Omental fat pad (tissue), 4 donors: Measurements from ENCODE around the gene RPS14. TPM values are rescaled to one million over a fixed set of nuclear protein-coding genes. Genes with fewer than 3 reads are reported as not detected.

Experiments
- ATAC-seq: fragments of 150-250 bp; one replicate; pipeline ENCODE4 v1.9.1; 2016; ENCODE audit warnings: mild to moderate bottlenecking, moderate library complexity; ENCODE audit not compliant: low FRiP score
- DNase-seq: peaks from one replicate; pipeline ENCODE4 v3.0.0-alpha.2; 2019; ENCODE audit warnings: low spot score
- CTCF ChIP-seq, 3 donors: fragments of 450-650 bp; IDR thresholded peaks; one replicate each; pipeline ENCODE4 v1.5.1; 2016 to 2017; ENCODE audit warnings: antibody characterized with exemption in 3 of 3, mild to moderate bottlenecking in 3 of 3, moderate library complexity in 2 of 3
- total RNA-seq, 4 donors: library from RNA; depleted of rRNA; stranded (reverse); fragments of >200 nt; gene quantifications; one replicate each; pipeline ENCODE4 v1.1.0, GENCODE V29; 2016

Gene RPS14
- total RNA-seq, 4 donors from 2014 or later = 2,241 to 3,327 (median 3,027) TPM

GRCh38 chr5:150488519-150489359, 39.2 kb upstream of the RPS14 start:
- no peak for ATAC-seq
- no peak for TF ChIP-seq CTCF (IDR thresholded peaks at IDR 0.05)
- DNase-seq = no peak

DNA sequence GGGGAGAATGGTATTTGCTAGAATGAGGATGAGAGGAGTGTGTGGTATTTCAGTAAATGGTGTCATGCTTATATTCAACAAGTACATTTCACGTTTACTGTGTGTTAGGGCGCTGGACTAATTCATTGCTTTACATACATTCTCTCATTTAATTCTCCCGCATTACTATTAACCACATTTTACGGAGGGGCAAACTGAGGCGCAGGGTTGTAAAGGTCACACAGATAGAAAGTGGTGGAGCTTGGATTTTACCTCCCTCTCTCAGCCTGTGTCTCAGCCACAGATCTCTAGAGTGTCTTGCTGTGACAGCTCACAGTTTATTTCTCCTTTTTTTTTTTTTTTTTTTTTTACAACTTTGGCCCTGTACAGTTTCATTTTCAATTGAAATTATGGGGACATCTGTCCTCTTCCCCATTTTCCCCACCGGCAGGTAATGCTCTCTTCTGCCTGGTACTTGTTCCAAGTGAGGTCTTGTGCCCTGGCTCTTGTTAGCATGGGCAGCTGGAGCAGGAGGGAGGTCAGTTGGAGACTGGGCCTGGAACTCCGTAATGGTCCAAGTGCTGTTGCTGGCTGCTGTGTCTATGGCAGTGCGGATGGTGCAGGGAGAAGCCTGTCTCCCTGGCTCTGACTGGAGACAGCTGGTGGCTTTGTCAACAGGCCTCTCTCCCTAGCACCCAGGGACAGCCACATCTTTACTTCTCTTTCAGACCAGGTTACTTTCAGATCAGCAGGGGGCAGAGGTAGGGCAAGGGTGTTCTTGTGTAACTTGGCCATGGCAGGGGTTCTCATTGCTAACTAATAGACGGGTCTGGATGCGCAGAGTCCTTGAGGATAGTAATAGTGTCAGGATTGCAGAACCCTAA, 37.9 kb upstream of the RPS14 start:
- ATAC-seq (no peak), DNase-seq (no peak)
- TF ChIP-seq CTCF (IDR thresholded peaks at IDR 0.05) = no peak

DNA sequence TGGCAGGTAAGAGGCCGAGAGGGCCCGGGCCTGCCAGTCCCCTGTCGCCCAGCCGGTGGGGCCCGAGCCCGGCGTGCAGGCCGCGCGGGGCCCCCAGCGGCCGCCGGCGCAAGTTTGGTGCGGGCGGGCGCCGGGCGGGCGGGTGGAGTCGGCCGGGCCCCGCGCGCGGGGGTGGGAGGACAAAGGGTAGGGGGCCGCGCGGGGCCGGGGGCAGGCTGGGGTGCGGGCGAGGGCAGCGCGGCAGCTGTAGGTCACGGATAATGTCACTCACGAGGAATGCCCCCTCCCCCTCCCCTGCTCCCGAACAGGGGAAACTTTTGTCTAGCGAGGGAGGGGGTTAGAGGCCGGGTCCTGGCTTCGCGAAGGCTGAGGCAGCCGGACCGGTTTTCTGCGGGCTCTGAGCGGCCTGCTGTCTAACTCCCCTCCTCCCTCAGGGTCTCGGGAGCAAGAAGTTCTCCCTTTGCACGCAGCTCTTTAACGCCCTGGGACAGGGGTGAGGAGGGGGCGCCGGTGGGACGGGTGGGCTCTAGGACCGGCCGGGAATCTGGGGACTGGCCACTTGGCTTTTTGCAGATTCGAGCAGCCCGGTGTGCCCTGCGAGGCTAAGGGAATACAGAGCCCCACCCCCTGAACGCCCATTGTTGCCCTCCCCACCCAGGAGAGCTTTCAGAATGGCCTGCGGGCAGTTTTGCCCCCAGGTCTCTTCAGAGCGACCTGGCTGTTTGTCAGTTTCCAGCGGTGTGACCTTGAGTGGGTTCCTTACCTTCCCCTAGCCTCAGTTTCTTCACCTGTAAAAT, 37.1 kb upstream of the RPS14 start:
- DNase-seq (no peak), ATAC-seq (peak; percentile 27)
- no peak for TF ChIP-seq CTCF (IDR thresholded peaks at IDR 0.05)

DNA sequence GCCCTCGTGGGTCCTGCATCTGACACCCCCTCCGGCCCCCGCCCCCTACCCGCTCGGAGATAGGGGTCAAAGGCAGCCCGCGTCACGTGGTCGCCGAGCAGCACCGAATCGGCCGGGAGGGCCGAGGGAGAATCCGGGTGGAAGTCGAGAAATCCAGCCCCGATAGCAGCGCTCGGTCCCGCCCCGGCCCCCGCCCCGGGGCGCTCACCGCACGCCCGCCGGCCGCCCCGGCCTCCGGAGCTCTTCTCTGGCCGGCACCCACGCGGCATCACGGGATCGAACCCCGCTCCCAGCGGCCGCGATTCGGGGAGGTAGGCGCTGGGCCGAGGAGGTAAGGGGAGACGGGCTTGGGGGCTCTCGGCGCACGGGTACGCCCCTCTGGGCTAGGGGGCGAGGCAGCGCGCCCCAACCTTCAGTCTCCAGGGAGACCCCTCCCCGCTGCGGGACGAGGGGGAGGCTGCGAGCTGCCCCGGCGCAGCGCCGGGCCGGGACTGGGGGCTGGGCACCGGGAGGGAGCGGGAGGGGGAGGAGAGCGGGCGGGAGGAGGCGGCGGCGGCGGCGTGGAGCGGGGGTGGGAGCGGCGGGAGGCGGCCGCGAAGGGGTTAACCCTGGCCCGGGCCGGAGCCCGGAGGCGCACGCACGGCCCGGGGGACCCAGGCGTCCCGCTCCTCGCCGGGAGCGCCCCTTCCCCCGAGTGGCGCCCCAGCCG, 36.3 kb upstream of the RPS14 start:
- no peak for DNase-seq
- no peak for TF ChIP-seq CTCF (IDR thresholded peaks at IDR 0.05)
- peak; percentile 58 for ATAC-seq

DNA sequence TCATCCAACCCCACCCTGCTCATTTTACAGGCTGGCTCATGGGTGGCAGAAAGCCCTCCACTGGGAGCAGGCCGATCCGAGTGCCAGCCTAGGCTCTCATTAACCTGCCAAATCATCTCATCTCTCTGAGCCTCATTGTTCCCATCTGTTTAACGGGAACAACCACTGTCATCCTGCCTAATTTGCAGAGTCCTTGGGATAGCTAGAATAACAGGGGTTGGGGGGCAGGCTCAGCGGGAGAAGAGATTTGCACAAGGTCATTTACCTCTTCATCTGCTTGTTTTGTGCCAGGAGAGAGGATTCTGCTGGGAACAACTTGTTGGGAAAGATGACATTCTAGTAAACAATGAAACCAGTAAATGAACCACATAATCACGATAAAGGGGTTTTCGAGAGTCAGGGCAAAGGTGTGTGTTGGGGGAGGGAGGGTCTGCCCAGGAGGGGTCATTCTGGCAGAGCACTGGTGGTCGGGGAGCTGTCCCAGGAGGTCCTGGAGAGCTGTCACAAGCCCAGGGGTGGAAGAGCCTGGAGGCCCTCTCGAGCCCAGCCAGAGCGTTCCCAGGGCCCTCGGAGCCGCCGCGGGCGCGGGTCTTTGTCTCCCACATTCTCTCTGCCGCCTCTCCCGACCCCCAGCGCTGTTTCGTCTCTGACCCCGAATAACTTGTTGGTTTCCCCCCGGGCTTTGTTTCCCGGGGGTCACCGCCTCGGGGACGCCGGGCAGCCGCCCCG, 35.6 kb upstream of the RPS14 start:
- ATAC-seq (peak; percentile 3), DNase-seq (no peak)
- no peak for TF ChIP-seq CTCF (IDR thresholded peaks at IDR 0.05)

DNA sequence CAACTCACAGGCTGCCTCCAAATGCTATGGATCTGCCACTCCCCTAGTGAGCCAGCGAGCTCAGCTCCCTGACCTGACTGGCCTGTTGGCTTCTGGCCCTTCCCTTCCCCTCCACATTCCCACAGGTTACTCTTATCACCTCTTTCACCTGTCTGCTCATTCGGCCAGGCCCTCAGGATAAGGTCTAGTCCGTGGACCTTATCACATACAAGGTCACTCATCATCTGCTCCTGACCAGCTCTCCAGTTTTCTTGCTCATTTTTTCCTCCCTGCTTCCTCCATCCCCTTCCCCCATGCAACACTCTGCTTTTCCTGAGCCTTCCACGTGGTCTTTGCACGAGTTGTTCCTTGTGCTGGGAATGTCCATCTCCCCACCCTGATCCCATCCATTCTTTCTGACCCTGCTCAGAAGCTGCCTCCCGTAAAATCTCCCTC, 32.5 kb upstream of the RPS14 start:
- no peak for DNase-seq
- no peak for TF ChIP-seq CTCF (IDR thresholded peaks at IDR 0.05)
- no peak for ATAC-seq
